Spleen (tissue), 7 donors: ENCODE data around the gene FSTL4.

Experiments used
- CTCF ChIP-seq, 11 experiments: fragments of 200-600 bp in 7 of 11; fragments of 450-650 bp in 4 of 11; sonication (generic) in 4 of 11; IDR thresholded peaks in 8 of 11; conservative IDR thresholded peaks in 3 of 11; 1 replicate in 7 of 11; 2 replicates in 4 of 11; pipeline versions ENCODE4 v1.4.0 to v1.8.0; 2016 to 2021; ENCODE audit warnings: antibody characterized with exemption in 11 of 11, inconsistent platforms in 4 of 11, mild to moderate bottlenecking in 1 of 11
- POLR2A ChIP-seq, 3 donors: fragments of 450-650 bp; IDR thresholded peaks; one replicate each; pipeline ENCODE4 v1.5.1; 2017; ENCODE audit warnings: antibody characterized with exemption in 3 of 3, mild to moderate bottlenecking in 1 of 3
- POLR2AphosphoS5 ChIP-seq, 3 donors: sonication (generic); formaldehyde crosslinking; IDR thresholded peaks; one replicate each; pipeline ENCODE4 v1.5.1; 2017; ENCODE audit warnings: antibody characterized with exemption in 3 of 3
- donor health status: DM: no; HTN: no; CAD: no; lungs with moderate emphysema.
- donor health status: DM: no; HTN: no; CAD: no.
- donor health status: DM: no; HTN: no; CAD: no.

- TF ChIP-seq POLR2A (IDR thresholded peaks at IDR 0.05) (no peak), CTCF (IDR thresholded peaks at IDR 0.05 in 8 of 11, conservative IDR thresholded peaks at IDR 0.05 in 3 of 11) (no peak), POLR2AphosphoS5 (IDR thresholded peaks at IDR 0.05) (no peak)
These were observed 187.1 kb downstream of the FSTL4 start for GRCh38 chr5:133425222-133425621.
